Right lobe of liver (tissue), 4 donors: Measurements from ENCODE around the gene ZMAT5.

Experiments used
- POLR2A ChIP-seq: fragments of 450-650 bp; IDR thresholded peaks from one replicate; pipeline ENCODE4 v1.6.1; 2017; ENCODE audit warnings: antibody characterized with exemption, mild to moderate bottlenecking
- TF ChIP-seq, protein P1 (sequence below), 4 donors: fragments of 200-600 bp in 3 of 4; fragments of 450-650 bp in 1 of 4; IDR thresholded peaks; one replicate each; pipeline versions ENCODE4 v1.5.1 to v1.8.0; 2016 to 2022; ENCODE audit warnings: antibody characterized with exemption in 4 of 4, mild to moderate bottlenecking in 2 of 4
- donor health status: DM: no; HTN: no; CAD: no.
- donor health status: DM: no; HTN: no; CAD: no.
- donor health status: DM: no; HTN: yes; CAD: no.

DNA sequence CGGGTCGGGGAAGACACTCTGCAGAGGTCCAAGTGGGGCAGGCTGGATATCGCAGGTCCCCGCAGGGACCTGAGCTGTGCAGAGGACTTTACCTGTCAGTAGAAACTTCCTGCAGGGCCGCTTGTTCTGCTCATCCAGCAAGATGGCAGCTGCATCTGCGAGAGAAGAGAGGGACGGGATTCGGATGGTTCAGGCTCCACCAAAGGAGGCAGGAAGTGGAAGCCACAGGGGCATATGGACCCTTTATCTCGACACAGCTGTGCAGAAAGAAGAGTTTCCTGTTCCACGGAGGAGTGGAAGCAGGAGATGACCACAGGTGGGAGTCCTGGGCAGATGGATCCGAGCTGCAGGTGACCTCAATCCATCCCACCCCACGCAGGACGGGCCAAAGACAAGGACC, 24.5 kb downstream of the ZMAT5 start:
- TF ChIP-seq, protein P1, sequence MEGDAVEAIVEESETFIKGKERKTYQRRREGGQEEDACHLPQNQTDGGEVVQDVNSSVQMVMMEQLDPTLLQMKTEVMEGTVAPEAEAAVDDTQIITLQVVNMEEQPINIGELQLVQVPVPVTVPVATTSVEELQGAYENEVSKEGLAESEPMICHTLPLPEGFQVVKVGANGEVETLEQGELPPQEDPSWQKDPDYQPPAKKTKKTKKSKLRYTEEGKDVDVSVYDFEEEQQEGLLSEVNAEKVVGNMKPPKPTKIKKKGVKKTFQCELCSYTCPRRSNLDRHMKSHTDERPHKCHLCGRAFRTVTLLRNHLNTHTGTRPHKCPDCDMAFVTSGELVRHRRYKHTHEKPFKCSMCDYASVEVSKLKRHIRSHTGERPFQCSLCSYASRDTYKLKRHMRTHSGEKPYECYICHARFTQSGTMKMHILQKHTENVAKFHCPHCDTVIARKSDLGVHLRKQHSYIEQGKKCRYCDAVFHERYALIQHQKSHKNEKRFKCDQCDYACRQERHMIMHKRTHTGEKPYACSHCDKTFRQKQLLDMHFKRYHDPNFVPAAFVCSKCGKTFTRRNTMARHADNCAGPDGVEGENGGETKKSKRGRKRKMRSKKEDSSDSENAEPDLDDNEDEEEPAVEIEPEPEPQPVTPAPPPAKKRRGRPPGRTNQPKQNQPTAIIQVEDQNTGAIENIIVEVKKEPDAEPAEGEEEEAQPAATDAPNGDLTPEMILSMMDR (IDR thresholded peaks at IDR 0.05), result no peak
- TF ChIP-seq POLR2A, result no peak
